ENCODE data around the gene FAM3A.

DNA sequence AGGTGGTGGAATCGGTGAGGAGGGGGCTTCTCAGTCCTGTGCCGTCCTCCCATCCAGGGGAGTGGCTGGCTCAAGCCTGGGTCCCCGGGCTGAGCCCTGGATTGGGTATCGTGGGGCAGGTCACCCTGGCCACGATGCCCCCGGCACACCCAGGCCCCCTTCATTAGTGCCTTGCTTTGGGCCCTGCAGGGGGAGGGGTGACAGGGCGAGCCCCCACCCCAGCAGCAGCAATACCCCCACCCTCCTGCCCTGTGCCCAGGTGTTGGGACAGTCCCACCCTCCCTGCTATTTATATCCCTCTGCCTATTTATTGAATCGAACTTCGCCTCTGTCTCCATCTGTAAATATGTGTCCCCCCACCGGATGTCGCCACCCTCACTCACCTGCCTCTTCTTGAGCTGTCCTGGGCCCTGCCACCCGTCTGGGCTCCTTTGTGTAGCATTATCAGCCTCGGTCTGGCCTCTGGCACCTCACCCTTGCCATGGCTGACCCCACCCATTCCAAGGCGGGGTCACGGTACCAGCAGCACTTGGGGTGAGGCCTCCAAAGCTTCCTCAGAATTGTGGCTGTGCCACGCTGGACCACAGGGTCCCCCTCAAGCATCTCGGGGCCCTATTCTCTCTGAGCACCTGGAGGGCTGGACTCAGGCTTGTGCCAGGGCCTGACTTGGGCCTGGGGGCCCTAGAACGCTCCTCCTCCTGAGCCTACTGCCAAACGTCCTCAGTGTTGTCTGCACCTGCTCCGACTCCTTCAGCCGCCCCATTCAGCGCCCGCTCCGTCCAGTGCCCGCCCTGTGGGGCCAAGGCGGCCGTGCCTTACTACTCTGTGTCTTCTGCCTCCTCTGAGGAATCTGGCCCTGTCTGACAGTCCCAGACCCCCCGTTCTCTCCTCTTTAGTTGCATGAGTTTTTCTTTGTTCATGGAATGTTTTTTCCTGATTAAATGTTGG, 43.1 kb downstream of the FAM3A start:
- TF ChIP-seq, protein P1, sequence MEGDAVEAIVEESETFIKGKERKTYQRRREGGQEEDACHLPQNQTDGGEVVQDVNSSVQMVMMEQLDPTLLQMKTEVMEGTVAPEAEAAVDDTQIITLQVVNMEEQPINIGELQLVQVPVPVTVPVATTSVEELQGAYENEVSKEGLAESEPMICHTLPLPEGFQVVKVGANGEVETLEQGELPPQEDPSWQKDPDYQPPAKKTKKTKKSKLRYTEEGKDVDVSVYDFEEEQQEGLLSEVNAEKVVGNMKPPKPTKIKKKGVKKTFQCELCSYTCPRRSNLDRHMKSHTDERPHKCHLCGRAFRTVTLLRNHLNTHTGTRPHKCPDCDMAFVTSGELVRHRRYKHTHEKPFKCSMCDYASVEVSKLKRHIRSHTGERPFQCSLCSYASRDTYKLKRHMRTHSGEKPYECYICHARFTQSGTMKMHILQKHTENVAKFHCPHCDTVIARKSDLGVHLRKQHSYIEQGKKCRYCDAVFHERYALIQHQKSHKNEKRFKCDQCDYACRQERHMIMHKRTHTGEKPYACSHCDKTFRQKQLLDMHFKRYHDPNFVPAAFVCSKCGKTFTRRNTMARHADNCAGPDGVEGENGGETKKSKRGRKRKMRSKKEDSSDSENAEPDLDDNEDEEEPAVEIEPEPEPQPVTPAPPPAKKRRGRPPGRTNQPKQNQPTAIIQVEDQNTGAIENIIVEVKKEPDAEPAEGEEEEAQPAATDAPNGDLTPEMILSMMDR (IDR thresholded peaks at IDR 0.05; ENCODE audit: low read depth, low read length, poor library complexity, severe bottlenecking), result no peak
- no peak for TF ChIP-seq EZH2phosphoT487 (IDR thresholded peaks at IDR 0.05; ENCODE audit: borderline replicate concordance, low read length)

All from DOHH2 (cell line).